Spleen (tissue), 11 donors: Measurements from ENCODE around the gene RFTN1. TPM values are rescaled to one million over a fixed set of nuclear protein-coding genes. Genes with fewer than 3 reads are reported as not detected.
A peak's percentile ranks its signal among the peaks of the same experiment; 100 is the strongest.

Experiments used
- DNase-seq: peaks from one replicate; pipeline ENCODE4 v3.0.0-alpha.2; 2020
- H3K27ac ChIP-seq, 8 donors: fragments of 200-600 bp; sonication (generic) in 7 of 8; 1 replicate in 4 of 8; 2 replicates in 4 of 8; pipeline versions ENCODE4 v1.5.0 to v1.8.0; 2016 to 2021; ENCODE audit warnings: inconsistent platforms in 4 of 8, mild to moderate bottlenecking in 4 of 8, moderate library complexity in 1 of 8
- H3K27me3 ChIP-seq, 7 donors: fragments of 200-600 bp; sonication (generic) in 6 of 7; replicated peaks in 1 of 7; 1 replicate in 4 of 7; 2 replicates in 3 of 7; pipeline versions ENCODE4 v1.5.0 to v1.8.0; 2016 to 2021; ENCODE audit warnings: inconsistent platforms in 3 of 7, mild to moderate bottlenecking in 1 of 7
- H3K36me3 ChIP-seq, 6 donors: fragments of 200-600 bp; sonication (generic) in 5 of 6; 1 replicate in 4 of 6; 2 replicates in 2 of 6; pipeline versions ENCODE4 v1.5.0 to v1.8.0; 2016 to 2021; ENCODE audit warnings: inconsistent platforms in 2 of 6
- H3K4me1 ChIP-seq, 6 donors: fragments of 200-600 bp; sonication (generic) in 5 of 6; 1 replicate in 3 of 6; 2 replicates in 3 of 6; pipeline versions ENCODE4 v1.5.0 to v1.8.0; 2016 to 2021; ENCODE audit warnings: inconsistent platforms in 3 of 6
- H3K4me3 ChIP-seq, 8 donors: fragments of 200-600 bp; sonication (generic) in 7 of 8; 1 replicate in 4 of 8; 2 replicates in 4 of 8; pipeline versions ENCODE4 v1.5.0 to v1.8.0; 2016 to 2021; ENCODE audit warnings: inconsistent platforms in 4 of 8, mild to moderate bottlenecking in 4 of 8, moderate library complexity in 2 of 8
- H3K9me3 ChIP-seq, 8 donors: fragments of 200-600 bp; sonication (generic) in 7 of 8; 1 replicate in 4 of 8; 2 replicates in 4 of 8; pipeline versions ENCODE4 v1.5.0 to v1.8.0; 2016 to 2021; ENCODE audit warnings: inconsistent platforms in 4 of 8
- POLR2A ChIP-seq, 3 donors: fragments of 450-650 bp; IDR thresholded peaks; one replicate each; pipeline ENCODE4 v1.5.1; 2017; ENCODE audit warnings: antibody characterized with exemption in 3 of 3, mild to moderate bottlenecking in 1 of 3
- POLR2AphosphoS5 ChIP-seq, 3 donors: sonication (generic); formaldehyde crosslinking; IDR thresholded peaks; one replicate each; pipeline ENCODE4 v1.5.1; 2017; ENCODE audit warnings: antibody characterized with exemption in 3 of 3
- WGBS, 5 donors: extraction: QIAGEN DNeasy Blood & Tissue Kit in 3 of 5; methylation state at CpG; one replicate each; pipeline versions ENCODE4 v1.1.5 to v1.1.7; 2013 to 2018; 5-methylcytosine and 5-hydroxymethylcytosine counted together
- intact Hi-C: fragments of 100-400 bp; cut with DNase I; formaldehyde crosslinking; loops from one replicate; pipeline ENCODE4 v1.15.0; 2023; ENCODE audit warnings: low total_unique reads
- polyA plus RNA-seq, 3 donors: library from polyadenylated mRNA; stranded (reverse); fragments of 200-250 nt; gene quantifications; one replicate each; pipeline ENCODE4 v1.2.1, GENCODE V29; 2013
- total RNA-seq, 7 donors: library from RNA; depleted of rRNA in 3 of 7; stranded (reverse); fragments of >200 nt in 3 of 7; fragmentation: NEBNext Ultra II Directional in 4 of 7; extraction: Animal tissue kit (Norgen Biotek cat#: 25700) in 4 of 7; gene quantifications; one replicate each; pipeline versions ENCODE4 v1.1.0 to v1.2.1, GENCODE V29; 2016 to 2021
- TF ChIP-seq, protein P1 (sequence below), 11 experiments: fragments of 200-600 bp in 7 of 11; fragments of 450-650 bp in 4 of 11; sonication (generic) in 4 of 11; IDR thresholded peaks in 8 of 11; conservative IDR thresholded peaks in 3 of 11; 1 replicate in 7 of 11; 2 replicates in 4 of 11; pipeline versions ENCODE4 v1.4.0 to v1.8.0; 2016 to 2021; ENCODE audit warnings: antibody characterized with exemption in 11 of 11, inconsistent platforms in 4 of 11, mild to moderate bottlenecking in 1 of 11
- donor health status: healthy with polysubstance abuse.
- donor health status: DM: no; HTN: no; CAD: no; lungs with moderate emphysema.
- donor health status: DM: no; HTN: no; CAD: no.
- donor health status: Bipolar disorder and iron deficiency.
- donor health status: healthy.
- donor health status: DM: no; HTN: no; CAD: no.
- donor health status: DM: yes; HTN: yes; CAD: no.

Gene RFTN1
- total and polyA plus RNA-seq, 10 donors: 30.4 to 106 (median 75.3) TPM

DNA sequence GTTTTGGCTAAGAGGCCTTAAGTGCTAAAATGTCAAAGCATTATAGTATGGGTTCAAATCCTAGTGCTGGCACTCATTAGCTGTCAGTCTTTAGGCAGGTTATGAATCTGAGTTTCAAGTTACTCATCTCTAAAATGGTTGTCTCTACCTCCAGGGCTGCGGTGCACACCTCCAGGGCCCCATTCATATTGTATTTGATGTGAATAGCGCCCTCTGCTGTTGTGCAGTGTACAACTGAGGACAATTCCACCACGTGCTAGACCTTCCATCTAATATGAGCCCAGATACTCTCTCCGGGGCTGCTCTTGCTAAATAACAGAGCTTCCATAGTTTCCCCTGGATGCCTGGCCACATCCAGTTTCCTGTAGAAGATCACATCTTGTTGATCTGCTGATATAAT lies 194.2 kb downstream of the RFTN1 start:
- Histone ChIP-seq H3K9me3 (no peaks in the 10 kb centered on the region), H3K4me3 (no peak overlapping the region), H3K36me3 (peaks cover 2 to 100% (median 61%) of the 10 kb centered on the region in 6 donors), H3K27me3 (no peaks in the 10 kb centered on the region), H3K4me1 (peaks cover 0 to 55% (median 17%) of the 10 kb centered on the region in 6 donors), H3K27ac (peak overlapping the region in 3 of 8 donors; percentile 14 to 31 (median 25))
- WGBS, 5 donors: 37 to 72% (median 68%) methylated on average over 4 of the region's 4 CpGs
- DNase-seq: no peak
- intact Hi-C loops: no loop called here
- TF ChIP-seq, protein P1, sequence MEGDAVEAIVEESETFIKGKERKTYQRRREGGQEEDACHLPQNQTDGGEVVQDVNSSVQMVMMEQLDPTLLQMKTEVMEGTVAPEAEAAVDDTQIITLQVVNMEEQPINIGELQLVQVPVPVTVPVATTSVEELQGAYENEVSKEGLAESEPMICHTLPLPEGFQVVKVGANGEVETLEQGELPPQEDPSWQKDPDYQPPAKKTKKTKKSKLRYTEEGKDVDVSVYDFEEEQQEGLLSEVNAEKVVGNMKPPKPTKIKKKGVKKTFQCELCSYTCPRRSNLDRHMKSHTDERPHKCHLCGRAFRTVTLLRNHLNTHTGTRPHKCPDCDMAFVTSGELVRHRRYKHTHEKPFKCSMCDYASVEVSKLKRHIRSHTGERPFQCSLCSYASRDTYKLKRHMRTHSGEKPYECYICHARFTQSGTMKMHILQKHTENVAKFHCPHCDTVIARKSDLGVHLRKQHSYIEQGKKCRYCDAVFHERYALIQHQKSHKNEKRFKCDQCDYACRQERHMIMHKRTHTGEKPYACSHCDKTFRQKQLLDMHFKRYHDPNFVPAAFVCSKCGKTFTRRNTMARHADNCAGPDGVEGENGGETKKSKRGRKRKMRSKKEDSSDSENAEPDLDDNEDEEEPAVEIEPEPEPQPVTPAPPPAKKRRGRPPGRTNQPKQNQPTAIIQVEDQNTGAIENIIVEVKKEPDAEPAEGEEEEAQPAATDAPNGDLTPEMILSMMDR (IDR thresholded peaks at IDR 0.05 in 8 of 11, conservative IDR thresholded peaks at IDR 0.05 in 3 of 11): peak in 7 of 11 experiments; percentile 21 to 56 (median 38)
- TF ChIP-seq POLR2AphosphoS5 (IDR thresholded peaks at IDR 0.05): no peak
- no peak for TF ChIP-seq POLR2A (IDR thresholded peaks at IDR 0.05)

DNA sequence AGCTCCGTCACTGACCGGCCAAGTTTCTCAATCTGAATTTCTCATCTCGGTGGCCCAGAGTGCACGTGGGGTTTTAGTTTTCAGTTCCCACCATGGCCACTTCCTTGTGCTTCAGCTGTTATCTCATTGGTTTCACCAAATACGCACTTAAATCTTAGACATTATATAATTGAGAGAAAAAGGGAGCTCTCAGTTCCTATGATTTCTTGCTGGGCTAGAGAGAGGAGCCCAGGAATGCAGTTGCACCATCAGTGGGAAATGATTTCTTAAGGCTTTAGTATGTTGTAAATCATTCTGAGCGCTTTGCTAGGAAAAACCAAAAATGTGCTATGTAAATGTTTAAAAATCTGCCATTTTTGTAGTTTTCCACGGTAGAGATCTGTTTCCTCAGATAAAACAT lies 195.3 kb downstream of the RFTN1 start:
- Histone ChIP-seq H3K4me1 (peaks cover 3 to 66% (median 27%) of the 10 kb centered on the region in 6 donors), H3K36me3 (peaks cover 2 to 100% (median 56%) of the 10 kb centered on the region in 6 donors)
- intact Hi-C loops: no loop called here

DNA sequence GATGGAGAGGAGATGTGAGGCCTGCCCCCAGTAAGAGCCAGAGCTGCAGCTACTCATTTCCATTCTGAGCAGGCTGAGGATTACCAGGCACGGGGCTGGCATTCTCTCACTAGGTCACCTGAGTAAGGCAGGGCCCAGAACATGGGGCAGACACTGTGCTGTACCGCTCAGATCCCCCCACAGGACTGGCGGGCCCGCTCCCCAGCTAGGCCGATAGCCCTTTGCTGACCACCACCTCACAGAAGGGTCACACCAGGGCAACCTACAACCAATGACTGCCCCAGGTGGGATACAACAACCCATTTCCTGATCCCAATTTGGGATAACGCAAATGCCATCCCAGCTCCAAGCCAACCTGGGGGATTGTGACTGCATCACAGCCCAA lies 195.9 kb downstream of the RFTN1 start:
- Histone ChIP-seq H3K36me3 (peaks cover 2 to 100% (median 50%) of the 10 kb centered on the region in 6 donors), H3K27me3 (no peaks in the 10 kb centered on the region), H3K27ac (peak overlapping the region in 2 of 8 donors; percentile 25 to 58), H3K9me3 (no peaks in the 10 kb centered on the region), H3K4me3 (no peak overlapping the region), H3K4me1 (peaks cover 6 to 72% (median 30%) of the 10 kb centered on the region in 6 donors)
- DNase-seq: no peak
- TF ChIP-seq, protein P1 (IDR thresholded peaks at IDR 0.05 in 8 of 11, conservative IDR thresholded peaks at IDR 0.05 in 3 of 11): no peak
- TF ChIP-seq POLR2AphosphoS5 (IDR thresholded peaks at IDR 0.05) (no peak), POLR2A (IDR thresholded peaks at IDR 0.05) (no peak)
- intact Hi-C loops: no loop called here
- WGBS, 5 donors: 94 to 98% (median 97%) methylated on average over 6 of the region's 6 CpGs

More for the DNA sequence above, 195.3 kb downstream of the RFTN1 start:
- H3K9me3 ChIP-seq: no peaks in the 10 kb centered on the region
- TF ChIP-seq, protein P1 (IDR thresholded peaks at IDR 0.05 in 8 of 11, conservative IDR thresholded peaks at IDR 0.05 in 3 of 11): no peak
- H3K4me3 ChIP-seq: no peak overlapping the region
- H3K27me3 ChIP-seq: no peaks in the 10 kb centered on the region
- H3K27ac ChIP-seq: peak overlapping the region in 3 of 8 donors; percentile 14 to 58 (median 25)
- no peak for DNase-seq
- WGBS, 5 donors: 47 to 76% (median 55%) methylated on average over 7 of the region's 7 CpGs

DNA sequence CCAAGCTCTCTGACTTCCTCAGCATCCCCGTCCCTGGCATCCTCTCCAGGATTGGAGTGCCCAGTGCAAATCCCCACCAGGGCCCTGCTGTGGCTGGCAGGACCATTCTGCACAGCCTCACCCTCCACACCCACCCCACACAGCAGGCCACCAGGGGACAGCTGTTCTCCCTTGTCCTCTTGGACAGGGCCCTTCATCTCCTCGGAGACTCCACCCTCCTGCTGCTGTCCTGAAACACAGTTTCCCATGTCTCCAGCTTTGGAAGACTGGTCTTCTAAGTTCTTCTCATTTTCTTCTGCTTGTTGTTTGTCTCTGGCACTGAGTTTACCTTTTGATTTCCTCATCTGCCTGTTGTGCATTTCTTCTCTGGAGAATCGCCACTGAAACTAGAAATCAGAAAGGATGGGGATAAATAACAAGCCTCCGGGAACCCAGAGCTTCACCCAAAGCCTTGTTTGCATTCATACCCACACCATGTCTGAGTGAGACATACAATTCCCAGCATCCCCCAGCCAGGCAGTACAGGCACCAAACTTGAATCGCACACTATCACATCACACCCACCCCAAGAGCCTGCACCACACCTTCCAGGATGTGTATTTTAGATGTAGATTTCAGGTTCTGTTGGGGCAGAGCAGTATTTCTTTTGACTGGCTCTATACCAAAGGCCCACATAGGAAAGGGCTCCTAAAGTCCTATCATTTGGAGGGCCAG lies 196.5 kb downstream of the RFTN1 start:
- Histone ChIP-seq H3K27ac (peak overlapping the region in 3 of 8 donors; percentile 1 to 58 (median 25)), H3K4me1 (peaks cover 11 to 78% (median 35%) of the 10 kb centered on the region in 6 donors), H3K27me3 (no peaks in the 10 kb centered on the region), H3K36me3 (peaks cover 0 to 100% (median 45%) of the 10 kb centered on the region in 6 donors), H3K4me3 (no peak overlapping the region), H3K9me3 (no peaks in the 10 kb centered on the region)
- 83 to 90% (median 88%) methylated on average over 4 to 5 of the region's 5 CpGs for WGBS, 5 donors
- no peak for DNase-seq
- TF ChIP-seq, protein P1 (IDR thresholded peaks at IDR 0.05 in 8 of 11, conservative IDR thresholded peaks at IDR 0.05 in 3 of 11): no peak
- no peak for TF ChIP-seq POLR2A (IDR thresholded peaks at IDR 0.05)
- TF ChIP-seq POLR2AphosphoS5 (IDR thresholded peaks at IDR 0.05): peak in 1 of 3 donors; percentile 16
- intact Hi-C loops: no loop called here
